Measurements from ENCODE around the gene NEMP2.

GRCh38 chr2:190571686-190572085, 37.2 kb upstream of the NEMP2 start:
- TF ChIP-seq, protein P1, sequence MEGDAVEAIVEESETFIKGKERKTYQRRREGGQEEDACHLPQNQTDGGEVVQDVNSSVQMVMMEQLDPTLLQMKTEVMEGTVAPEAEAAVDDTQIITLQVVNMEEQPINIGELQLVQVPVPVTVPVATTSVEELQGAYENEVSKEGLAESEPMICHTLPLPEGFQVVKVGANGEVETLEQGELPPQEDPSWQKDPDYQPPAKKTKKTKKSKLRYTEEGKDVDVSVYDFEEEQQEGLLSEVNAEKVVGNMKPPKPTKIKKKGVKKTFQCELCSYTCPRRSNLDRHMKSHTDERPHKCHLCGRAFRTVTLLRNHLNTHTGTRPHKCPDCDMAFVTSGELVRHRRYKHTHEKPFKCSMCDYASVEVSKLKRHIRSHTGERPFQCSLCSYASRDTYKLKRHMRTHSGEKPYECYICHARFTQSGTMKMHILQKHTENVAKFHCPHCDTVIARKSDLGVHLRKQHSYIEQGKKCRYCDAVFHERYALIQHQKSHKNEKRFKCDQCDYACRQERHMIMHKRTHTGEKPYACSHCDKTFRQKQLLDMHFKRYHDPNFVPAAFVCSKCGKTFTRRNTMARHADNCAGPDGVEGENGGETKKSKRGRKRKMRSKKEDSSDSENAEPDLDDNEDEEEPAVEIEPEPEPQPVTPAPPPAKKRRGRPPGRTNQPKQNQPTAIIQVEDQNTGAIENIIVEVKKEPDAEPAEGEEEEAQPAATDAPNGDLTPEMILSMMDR (IDR thresholded peaks at IDR 0.05), result no peak
- no peak for TF ChIP-seq POLR2A (IDR thresholded peaks at IDR 0.05)

Data from lower leg skin (tissue), 3 donors.